HepG2 (cell line): ENCODE measurements around the gene DNAJC24.

Source experiments
- PHF8 ChIP-seq: sonication (generic); formaldehyde crosslinking; IDR thresholded peaks from 2 replicates; pipeline ENCODE4 v1.5.0; 2020; ENCODE audit warnings: missing genetic modification reagents
- SUZ12 ChIP-seq: fragments of 150-350 bp; IDR thresholded peaks from 2 replicates; pipeline ENCODE4 v1.6.1; 2014; ENCODE audit warnings: low read depth, low read length

GRCh38 chr11:31414338-31414737 lies 44.7 kb downstream of the DNAJC24 start:
- TF ChIP-seq SUZ12 (no peak), PHF8 (CRISPR knock-in tag) (no peak)
